ENCODE measurements around the gene RPS3. TPM values are rescaled to one million over a fixed set of nuclear protein-coding genes. Genes with fewer than 3 reads are reported as not detected.

Gene RPS3
- total and polyA plus RNA-seq, 2 experiments from 2014 or later, result 1,745 to 2,793 TPM

DNA sequence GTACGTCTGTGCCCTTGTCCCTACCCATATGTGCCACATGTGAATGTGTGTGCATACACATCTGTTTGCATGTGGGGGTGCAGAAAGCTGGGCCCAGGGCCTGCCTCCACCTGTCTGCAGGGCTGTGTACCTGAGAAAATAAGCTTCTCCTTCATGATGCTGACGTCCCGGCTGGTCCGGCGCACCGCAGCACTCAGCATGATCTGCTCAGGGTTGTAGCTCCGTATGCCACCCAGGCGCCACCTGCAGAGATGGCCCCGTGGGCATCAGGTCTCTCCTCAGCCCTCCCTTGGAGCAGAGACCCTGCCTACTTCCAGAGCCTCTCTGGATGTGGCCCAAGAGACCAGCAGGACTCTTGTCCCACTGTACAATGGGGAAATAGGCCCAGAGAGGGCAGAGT, 37.5 kb downstream of the RPS3 start (continued):
- TF ChIP-seq, protein P1, sequence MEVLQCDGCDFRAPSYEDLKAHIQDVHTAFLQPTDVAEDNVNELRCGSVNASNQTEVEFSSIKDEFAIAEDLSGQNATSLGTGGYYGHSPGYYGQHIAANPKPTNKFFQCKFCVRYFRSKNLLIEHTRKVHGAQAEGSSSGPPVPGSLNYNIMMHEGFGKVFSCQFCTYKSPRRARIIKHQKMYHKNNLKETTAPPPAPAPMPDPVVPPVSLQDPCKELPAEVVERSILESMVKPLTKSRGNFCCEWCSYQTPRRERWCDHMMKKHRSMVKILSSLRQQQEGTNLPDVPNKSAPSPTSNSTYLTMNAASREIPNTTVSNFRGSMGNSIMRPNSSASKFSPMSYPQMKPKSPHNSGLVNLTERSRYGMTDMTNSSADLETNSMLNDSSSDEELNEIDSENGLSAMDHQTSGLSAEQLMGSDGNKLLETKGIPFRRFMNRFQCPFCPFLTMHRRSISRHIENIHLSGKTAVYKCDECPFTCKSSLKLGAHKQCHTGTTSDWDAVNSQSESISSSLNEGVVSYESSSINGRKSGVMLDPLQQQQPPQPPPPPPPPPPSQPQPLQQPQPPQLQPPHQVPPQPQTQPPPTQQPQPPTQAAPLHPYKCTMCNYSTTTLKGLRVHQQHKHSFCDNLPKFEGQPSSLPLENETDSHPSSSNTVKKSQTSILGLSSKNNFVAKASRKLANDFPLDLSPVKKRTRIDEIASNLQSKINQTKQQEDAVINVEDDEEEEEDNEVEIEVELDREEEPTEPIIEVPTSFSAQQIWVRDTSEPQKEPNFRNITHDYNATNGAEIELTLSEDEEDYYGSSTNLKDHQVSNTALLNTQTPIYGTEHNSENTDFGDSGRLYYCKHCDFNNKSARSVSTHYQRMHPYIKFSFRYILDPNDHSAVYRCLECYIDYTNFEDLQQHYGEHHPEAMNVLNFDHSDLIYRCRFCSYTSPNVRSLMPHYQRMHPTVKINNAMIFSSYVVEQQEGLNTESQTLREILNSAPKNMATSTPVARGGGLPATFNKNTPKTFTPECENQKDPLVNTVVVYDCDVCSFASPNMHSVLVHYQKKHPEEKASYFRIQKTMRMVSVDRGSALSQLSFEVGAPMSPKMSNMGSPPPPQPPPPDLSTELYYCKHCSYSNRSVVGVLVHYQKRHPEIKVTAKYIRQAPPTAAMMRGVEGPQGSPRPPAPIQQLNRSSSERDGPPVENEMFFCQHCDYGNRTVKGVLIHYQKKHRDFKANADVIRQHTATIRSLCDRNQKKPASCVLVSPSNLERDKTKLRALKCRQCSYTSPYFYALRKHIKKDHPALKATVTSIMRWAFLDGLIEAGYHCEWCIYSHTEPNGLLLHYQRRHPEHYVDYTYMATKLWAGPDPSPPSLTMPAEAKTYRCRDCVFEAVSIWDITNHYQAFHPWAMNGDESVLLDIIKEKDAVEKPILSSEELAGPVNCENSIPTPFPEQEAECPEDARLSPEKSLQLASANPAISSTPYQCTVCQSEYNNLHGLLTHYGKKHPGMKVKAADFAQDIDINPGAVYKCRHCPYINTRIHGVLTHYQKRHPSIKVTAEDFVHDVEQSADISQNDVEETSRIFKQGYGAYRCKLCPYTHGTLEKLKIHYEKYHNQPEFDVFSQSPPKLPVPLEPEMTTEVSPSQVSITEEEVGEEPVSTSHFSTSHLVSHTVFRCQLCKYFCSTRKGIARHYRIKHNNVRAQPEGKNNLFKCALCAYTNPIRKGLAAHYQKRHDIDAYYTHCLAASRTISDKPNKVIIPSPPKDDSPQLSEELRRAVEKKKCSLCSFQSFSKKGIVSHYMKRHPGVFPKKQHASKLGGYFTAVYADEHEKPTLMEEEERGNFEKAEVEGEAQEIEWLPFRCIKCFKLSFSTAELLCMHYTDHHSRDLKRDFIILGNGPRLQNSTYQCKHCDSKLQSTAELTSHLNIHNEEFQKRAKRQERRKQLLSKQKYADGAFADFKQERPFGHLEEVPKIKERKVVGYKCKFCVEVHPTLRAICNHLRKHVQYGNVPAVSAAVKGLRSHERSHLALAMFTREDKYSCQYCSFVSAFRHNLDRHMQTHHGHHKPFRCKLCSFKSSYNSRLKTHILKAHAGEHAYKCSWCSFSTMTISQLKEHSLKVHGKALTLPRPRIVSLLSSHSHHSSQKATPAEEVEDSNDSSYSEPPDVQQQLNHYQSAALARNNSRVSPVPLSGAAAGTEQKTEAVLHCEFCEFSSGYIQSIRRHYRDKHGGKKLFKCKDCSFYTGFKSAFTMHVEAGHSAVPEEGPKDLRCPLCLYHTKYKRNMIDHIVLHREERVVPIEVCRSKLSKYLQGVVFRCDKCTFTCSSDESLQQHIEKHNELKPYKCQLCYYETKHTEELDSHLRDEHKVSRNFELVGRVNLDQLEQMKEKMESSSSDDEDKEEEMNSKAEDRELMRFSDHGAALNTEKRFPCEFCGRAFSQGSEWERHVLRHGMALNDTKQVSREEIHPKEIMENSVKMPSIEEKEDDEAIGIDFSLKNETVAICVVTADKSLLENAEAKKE (CRISPR knock-in tag; IDR thresholded peaks at IDR 0.05), result no peak
- no peak for TF ChIP-seq EZH2phosphoT487 (IDR thresholded peaks at IDR 0.05; ENCODE audit: unreplicated experiment)

DNA sequence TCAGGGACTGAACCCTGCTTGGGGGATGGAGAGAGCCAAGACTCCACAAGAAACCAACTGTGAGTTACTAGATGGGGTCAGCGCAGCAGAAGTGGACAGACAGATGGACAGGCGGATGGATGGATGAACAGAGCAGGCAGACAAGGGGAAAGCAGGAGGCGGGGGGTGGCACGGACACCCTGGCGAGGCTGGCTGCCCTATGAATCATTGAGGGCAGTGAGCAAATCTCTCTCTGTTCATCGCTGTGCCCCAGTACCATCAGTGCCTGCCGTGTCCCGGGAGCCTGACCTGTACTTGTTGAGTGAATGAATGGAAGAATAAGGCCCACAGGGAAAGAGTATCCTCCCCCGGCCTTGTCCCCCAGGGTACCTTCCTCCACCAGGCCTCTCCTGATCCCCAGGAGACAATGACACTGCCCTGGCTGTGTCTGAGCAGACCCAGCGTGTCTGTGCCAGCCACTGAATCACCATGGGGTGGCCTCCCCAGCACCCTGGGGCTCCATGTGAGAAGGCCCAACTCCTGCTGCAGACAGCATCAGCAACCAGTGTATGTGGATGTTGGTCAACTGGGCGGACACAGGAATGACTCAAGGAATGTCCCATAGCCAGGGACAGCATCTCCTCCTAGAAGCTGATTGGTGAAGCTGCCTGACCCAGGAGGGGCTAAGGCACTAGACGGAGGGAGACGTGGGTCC, 38.8 kb downstream of the RPS3 start:
- H2AFZ ChIP-seq, result no peak overlapping the region
- H3K4me3 ChIP-seq, result no peak overlapping the region
- no peak for ATAC-seq
- TF ChIP-seq ZNF114 (CRISPR knock-in tag; IDR thresholded peaks at IDR 0.05) (no peak), STAT1 (IDR thresholded peaks at IDR 0.05; ENCODE audit: unreplicated experiment) (no peak), CREB1 (CRISPR knock-in tag; IDR thresholded peaks at IDR 0.05; ENCODE audit: low read depth) (no peak), EZH2phosphoT487 (IDR thresholded peaks at IDR 0.05; ENCODE audit: unreplicated experiment) (no peak), ZNF331 (CRISPR knock-in tag; IDR thresholded peaks at IDR 0.05; ENCODE audit: low read depth) (no peak), JUNB (IDR thresholded peaks at IDR 0.05; ENCODE audit: unreplicated experiment) (no peak), NANOG (IDR thresholded peaks at IDR 0.05; ENCODE audit: borderline replicate concordance) (no peak), POLR2AphosphoS5 (IDR thresholded peaks at IDR 0.05; ENCODE audit: low read depth) (no peak)
- TF ChIP-seq, protein P2, sequence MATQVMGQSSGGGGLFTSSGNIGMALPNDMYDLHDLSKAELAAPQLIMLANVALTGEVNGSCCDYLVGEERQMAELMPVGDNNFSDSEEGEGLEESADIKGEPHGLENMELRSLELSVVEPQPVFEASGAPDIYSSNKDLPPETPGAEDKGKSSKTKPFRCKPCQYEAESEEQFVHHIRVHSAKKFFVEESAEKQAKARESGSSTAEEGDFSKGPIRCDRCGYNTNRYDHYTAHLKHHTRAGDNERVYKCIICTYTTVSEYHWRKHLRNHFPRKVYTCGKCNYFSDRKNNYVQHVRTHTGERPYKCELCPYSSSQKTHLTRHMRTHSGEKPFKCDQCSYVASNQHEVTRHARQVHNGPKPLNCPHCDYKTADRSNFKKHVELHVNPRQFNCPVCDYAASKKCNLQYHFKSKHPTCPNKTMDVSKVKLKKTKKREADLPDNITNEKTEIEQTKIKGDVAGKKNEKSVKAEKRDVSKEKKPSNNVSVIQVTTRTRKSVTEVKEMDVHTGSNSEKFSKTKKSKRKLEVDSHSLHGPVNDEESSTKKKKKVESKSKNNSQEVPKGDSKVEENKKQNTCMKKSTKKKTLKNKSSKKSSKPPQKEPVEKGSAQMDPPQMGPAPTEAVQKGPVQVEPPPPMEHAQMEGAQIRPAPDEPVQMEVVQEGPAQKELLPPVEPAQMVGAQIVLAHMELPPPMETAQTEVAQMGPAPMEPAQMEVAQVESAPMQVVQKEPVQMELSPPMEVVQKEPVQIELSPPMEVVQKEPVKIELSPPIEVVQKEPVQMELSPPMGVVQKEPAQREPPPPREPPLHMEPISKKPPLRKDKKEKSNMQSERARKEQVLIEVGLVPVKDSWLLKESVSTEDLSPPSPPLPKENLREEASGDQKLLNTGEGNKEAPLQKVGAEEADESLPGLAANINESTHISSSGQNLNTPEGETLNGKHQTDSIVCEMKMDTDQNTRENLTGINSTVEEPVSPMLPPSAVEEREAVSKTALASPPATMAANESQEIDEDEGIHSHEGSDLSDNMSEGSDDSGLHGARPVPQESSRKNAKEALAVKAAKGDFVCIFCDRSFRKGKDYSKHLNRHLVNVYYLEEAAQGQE (IDR thresholded peaks at IDR 0.05; ENCODE audit: unreplicated experiment), result no peak
- TF ChIP-seq, protein P3, sequence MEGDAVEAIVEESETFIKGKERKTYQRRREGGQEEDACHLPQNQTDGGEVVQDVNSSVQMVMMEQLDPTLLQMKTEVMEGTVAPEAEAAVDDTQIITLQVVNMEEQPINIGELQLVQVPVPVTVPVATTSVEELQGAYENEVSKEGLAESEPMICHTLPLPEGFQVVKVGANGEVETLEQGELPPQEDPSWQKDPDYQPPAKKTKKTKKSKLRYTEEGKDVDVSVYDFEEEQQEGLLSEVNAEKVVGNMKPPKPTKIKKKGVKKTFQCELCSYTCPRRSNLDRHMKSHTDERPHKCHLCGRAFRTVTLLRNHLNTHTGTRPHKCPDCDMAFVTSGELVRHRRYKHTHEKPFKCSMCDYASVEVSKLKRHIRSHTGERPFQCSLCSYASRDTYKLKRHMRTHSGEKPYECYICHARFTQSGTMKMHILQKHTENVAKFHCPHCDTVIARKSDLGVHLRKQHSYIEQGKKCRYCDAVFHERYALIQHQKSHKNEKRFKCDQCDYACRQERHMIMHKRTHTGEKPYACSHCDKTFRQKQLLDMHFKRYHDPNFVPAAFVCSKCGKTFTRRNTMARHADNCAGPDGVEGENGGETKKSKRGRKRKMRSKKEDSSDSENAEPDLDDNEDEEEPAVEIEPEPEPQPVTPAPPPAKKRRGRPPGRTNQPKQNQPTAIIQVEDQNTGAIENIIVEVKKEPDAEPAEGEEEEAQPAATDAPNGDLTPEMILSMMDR (conservative IDR thresholded peaks at IDR 0.05; ENCODE audit: low read depth in 2 of 2), result no peak
- TF ChIP-seq, protein P4, sequence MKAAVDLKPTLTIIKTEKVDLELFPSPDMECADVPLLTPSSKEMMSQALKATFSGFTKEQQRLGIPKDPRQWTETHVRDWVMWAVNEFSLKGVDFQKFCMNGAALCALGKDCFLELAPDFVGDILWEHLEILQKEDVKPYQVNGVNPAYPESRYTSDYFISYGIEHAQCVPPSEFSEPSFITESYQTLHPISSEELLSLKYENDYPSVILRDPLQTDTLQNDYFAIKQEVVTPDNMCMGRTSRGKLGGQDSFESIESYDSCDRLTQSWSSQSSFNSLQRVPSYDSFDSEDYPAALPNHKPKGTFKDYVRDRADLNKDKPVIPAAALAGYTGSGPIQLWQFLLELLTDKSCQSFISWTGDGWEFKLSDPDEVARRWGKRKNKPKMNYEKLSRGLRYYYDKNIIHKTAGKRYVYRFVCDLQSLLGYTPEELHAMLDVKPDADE (IDR thresholded peaks at IDR 0.05), result no peak

More for the DNA sequence above, 38.8 kb downstream of the RPS3 start:
- no peak overlapping the region; the same call in 2 of the 3 replicates for H3K4me3 Mint-ChIP-seq
- no peaks in the 10 kb centered on the region for H3K36me3 Mint-ChIP-seq (ENCODE audit: low read depth)
- no peaks in the 10 kb centered on the region for H3K9me2 ChIP-seq (ENCODE audit: insufficient read depth)
- H3K27ac ChIP-seq (ENCODE audit: low read depth), result no peak overlapping the region
- H3K36me3 ChIP-seq (ENCODE audit: insufficient read depth), result no peaks in the 10 kb centered on the region
- DNase-seq (ENCODE audit: low spot score), result no peak
- no peaks in the 10 kb centered on the region for H3K79me2 ChIP-seq (replicated peaks; ENCODE audit: insufficient read depth)
- peaks cover 15% of the 10 kb centered on the region for H3K27me3 Mint-ChIP-seq (ENCODE audit: insufficient read depth, low read depth, poor library complexity)
- peaks cover 5% of the 10 kb centered on the region; the same call in 1 of the 2 replicates for H3K4me1 ChIP-seq (ENCODE audit: insufficient read depth)
- no peaks in the 10 kb centered on the region; the same call in 2 of the 3 replicates for H3K9me3 Mint-ChIP-seq
- no peaks in the 10 kb centered on the region for H3F3A ChIP-seq (replicated peaks; ENCODE audit: low read depth)
- no peaks in the 10 kb centered on the region for H4K20me1 ChIP-seq (replicated peaks; ENCODE audit: insufficient read depth)
- H3K27me3 ChIP-seq (ENCODE audit: insufficient read depth), result peaks cover 4% of the 10 kb centered on the region
- H3K4me1 Mint-ChIP-seq, result peaks cover 29% of the 10 kb centered on the region
- H3K27ac Mint-ChIP-seq, result no peak overlapping the region
- no peak overlapping the region for H3K4me2 ChIP-seq
